ENCODE results near the gene THOC3.

DNA sequence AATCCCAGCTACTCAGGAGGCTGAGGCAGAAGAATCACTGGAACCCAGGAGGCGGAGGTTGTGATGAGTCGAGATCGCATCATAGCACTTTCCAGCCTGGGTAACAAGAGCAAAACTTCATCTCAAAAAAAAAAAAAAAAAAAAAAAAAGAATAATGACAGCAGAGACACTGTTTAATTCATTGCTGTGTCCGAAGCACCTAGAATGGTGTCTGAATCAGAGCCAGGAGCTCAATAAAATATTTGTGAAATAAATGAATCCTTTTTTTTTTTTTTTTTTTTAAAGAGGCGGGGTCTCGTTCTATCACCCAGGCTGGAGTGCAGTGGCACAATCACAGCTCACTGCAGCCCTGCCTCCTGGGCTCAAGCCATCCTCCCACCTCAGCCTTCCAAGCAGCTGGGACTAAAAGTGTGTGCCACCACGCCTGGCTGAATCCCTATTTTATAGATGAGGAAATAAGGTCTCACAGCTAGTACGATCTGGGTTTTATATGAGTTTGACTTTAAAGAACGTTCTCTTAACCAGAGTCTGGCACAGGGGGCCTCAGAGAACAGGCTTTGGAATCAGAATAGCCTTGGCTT lies 47.8 kb downstream of the THOC3 start:
- TF ChIP-seq, protein P1, sequence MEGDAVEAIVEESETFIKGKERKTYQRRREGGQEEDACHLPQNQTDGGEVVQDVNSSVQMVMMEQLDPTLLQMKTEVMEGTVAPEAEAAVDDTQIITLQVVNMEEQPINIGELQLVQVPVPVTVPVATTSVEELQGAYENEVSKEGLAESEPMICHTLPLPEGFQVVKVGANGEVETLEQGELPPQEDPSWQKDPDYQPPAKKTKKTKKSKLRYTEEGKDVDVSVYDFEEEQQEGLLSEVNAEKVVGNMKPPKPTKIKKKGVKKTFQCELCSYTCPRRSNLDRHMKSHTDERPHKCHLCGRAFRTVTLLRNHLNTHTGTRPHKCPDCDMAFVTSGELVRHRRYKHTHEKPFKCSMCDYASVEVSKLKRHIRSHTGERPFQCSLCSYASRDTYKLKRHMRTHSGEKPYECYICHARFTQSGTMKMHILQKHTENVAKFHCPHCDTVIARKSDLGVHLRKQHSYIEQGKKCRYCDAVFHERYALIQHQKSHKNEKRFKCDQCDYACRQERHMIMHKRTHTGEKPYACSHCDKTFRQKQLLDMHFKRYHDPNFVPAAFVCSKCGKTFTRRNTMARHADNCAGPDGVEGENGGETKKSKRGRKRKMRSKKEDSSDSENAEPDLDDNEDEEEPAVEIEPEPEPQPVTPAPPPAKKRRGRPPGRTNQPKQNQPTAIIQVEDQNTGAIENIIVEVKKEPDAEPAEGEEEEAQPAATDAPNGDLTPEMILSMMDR (IDR thresholded peaks at IDR 0.05): no peak
- no peak for TF ChIP-seq POLR2A (IDR thresholded peaks at IDR 0.05)
